GM23338 (cell line): ENCODE results near the gene EXOC1L.

Source experiments
- CREB1 ChIP-seq: fragments of 250-450 bp; sonication (Bioruptor Pico); IDR thresholded peaks from 2 replicates; pipeline ENCODE4 v1.5.0; 2020; ENCODE audit warnings: low read depth, mild to moderate bottlenecking, moderate library complexity
- EZH2 ChIP-seq: fragments of 200-600 bp; sonication (generic); IDR thresholded peaks from one replicate; pipeline ENCODE4 v1.8.0; 2017; ENCODE audit warnings: antibody characterized with exemption, mild to moderate bottlenecking, low read depth; ENCODE audit not compliant: unreplicated experiment
- EZH2phosphoT487 ChIP-seq: fragments of 200-600 bp; sonication (generic); IDR thresholded peaks from one replicate; pipeline ENCODE4 v1.8.1; 2018; ENCODE audit warnings: antibody characterized with exemption; ENCODE audit not compliant: unreplicated experiment
- NANOG ChIP-seq: IDR thresholded peaks from 2 replicates; pipeline ENCODE4 v1.6.1; 2016; ENCODE audit warnings: antibody characterized with exemption, borderline replicate concordance
- POLR2AphosphoS5 ChIP-seq: IDR thresholded peaks from 2 replicates; pipeline ENCODE4 v1.6.1; 2016; ENCODE audit warnings: antibody characterized with exemption, low read depth
- STAT1 ChIP-seq: IDR thresholded peaks from one replicate; pipeline ENCODE4 v1.6.1; 2016; ENCODE audit warnings: antibody characterized with exemption; ENCODE audit not compliant: unreplicated experiment
- TF ChIP-seq, protein P1 (sequence below), 2 experiments: fragments of 200-600 bp in 1 of 2; sonication (generic) in 1 of 2; conservative IDR thresholded peaks; 2 replicates each; pipeline versions ENCODE4 v1.5.1 to v1.6.1; 2016 to 2017; ENCODE audit warnings: antibody characterized with exemption in 2 of 2, low read depth in 2 of 2, mild to moderate bottlenecking in 2 of 2, moderate library complexity in 1 of 2
- TF ChIP-seq, protein P2 (sequence below): IDR thresholded peaks from one replicate; pipeline ENCODE4 v1.6.1; 2018; ENCODE audit warnings: antibody characterized with exemption; ENCODE audit not compliant: unreplicated experiment

DNA sequence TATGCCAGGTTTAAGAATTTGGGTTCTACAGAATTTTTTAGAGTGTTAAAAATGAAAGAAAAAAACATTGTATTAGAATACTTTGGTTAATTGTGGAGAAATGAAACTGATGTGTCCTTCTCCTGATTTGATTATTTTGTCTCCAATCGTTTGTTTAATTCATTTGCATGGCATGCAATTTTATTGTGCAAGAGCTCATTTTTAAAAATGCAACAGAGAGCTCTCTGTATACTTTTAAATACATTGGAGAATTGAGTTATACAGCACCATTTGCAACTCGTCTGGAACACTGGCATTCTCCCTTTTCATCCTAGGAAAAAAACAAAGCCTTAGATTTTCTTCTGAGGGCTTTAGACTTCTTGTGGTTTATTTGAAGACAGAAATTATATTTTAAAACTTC is 689 bp downstream of the EXOC1L start:
- TF ChIP-seq, protein P1, sequence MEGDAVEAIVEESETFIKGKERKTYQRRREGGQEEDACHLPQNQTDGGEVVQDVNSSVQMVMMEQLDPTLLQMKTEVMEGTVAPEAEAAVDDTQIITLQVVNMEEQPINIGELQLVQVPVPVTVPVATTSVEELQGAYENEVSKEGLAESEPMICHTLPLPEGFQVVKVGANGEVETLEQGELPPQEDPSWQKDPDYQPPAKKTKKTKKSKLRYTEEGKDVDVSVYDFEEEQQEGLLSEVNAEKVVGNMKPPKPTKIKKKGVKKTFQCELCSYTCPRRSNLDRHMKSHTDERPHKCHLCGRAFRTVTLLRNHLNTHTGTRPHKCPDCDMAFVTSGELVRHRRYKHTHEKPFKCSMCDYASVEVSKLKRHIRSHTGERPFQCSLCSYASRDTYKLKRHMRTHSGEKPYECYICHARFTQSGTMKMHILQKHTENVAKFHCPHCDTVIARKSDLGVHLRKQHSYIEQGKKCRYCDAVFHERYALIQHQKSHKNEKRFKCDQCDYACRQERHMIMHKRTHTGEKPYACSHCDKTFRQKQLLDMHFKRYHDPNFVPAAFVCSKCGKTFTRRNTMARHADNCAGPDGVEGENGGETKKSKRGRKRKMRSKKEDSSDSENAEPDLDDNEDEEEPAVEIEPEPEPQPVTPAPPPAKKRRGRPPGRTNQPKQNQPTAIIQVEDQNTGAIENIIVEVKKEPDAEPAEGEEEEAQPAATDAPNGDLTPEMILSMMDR (conservative IDR thresholded peaks at IDR 0.05; ENCODE audit: low read depth in 2 of 2), result no peak
- TF ChIP-seq EZH2 (no peak), POLR2AphosphoS5 (no peak), EZH2phosphoT487 (no peak), STAT1 (no peak), NANOG (no peak), CREB1 (CRISPR knock-in tag) (no peak)
- TF ChIP-seq, protein P2, sequence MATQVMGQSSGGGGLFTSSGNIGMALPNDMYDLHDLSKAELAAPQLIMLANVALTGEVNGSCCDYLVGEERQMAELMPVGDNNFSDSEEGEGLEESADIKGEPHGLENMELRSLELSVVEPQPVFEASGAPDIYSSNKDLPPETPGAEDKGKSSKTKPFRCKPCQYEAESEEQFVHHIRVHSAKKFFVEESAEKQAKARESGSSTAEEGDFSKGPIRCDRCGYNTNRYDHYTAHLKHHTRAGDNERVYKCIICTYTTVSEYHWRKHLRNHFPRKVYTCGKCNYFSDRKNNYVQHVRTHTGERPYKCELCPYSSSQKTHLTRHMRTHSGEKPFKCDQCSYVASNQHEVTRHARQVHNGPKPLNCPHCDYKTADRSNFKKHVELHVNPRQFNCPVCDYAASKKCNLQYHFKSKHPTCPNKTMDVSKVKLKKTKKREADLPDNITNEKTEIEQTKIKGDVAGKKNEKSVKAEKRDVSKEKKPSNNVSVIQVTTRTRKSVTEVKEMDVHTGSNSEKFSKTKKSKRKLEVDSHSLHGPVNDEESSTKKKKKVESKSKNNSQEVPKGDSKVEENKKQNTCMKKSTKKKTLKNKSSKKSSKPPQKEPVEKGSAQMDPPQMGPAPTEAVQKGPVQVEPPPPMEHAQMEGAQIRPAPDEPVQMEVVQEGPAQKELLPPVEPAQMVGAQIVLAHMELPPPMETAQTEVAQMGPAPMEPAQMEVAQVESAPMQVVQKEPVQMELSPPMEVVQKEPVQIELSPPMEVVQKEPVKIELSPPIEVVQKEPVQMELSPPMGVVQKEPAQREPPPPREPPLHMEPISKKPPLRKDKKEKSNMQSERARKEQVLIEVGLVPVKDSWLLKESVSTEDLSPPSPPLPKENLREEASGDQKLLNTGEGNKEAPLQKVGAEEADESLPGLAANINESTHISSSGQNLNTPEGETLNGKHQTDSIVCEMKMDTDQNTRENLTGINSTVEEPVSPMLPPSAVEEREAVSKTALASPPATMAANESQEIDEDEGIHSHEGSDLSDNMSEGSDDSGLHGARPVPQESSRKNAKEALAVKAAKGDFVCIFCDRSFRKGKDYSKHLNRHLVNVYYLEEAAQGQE, result no peak
